Left hindlimb (tissue), 1 donor: ENCODE measurements around the gene ITGA3.

ENCODE experiments used
- DNase-seq: peaks from one replicate; pipeline ENCODE4 v3.0.0-alpha.2; 2018

Gene ITGA3

GRCh38 chr17:50113624-50114320, 57.9 kb downstream of the ITGA3 start:
- DNase-seq, result no peak

GRCh38 chr17:50114401-50114800, 58.5 kb downstream of the ITGA3 start:
- DNase-seq, result no peak

GRCh38 chr17:50114849-50115357, 59.0 kb downstream of the ITGA3 start:
- no peak for DNase-seq

- DNase-seq, result no peak
Observed at GRCh38 chr17:50115756-50116155, 59.8 kb downstream of the ITGA3 start.

GRCh38 chr17:50117202-50118051, 61.5 kb downstream of the ITGA3 start:
- peak; percentile 62 for DNase-seq

GRCh38 chr17:50118076-50118827, 62.3 kb downstream of the ITGA3 start:
- DNase-seq, result no peak

GRCh38 chr17:50118828-50119218, 62.9 kb downstream of the ITGA3 start:
- DNase-seq, result no peak

GRCh38 chr17:50120475-50121253, 64.8 kb downstream of the ITGA3 start:
- no peak for DNase-seq

GRCh38 chr17:50122945-50123344, 67.0 kb downstream of the ITGA3 start:
- no peak for DNase-seq

- no peak for DNase-seq
Observed at GRCh38 chr17:50123649-50124349, 67.9 kb downstream of the ITGA3 start.

GRCh38 chr17:50125420-50125997, 69.6 kb downstream of the ITGA3 start:
- no peak for DNase-seq

GRCh38 chr17:50127697-50128361, 71.9 kb downstream of the ITGA3 start:
- no peak for DNase-seq

GRCh38 chr17:50128441-50129352, 72.8 kb downstream of the ITGA3 start:
- no peak for DNase-seq

- DNase-seq, result no peak
Observed at GRCh38 chr17:50129353-50129727, 73.4 kb downstream of the ITGA3 start.

GRCh38 chr17:50129728-50130558, 74.0 kb downstream of the ITGA3 start, which contains the start of gene SAMD14:
Gene SAMD14, minus strand, starts transcription at chr17:50130160. Its CDS starts 5,201 bp downstream, at chr17:50124959.
- DNase-seq, result peak; percentile 73

- DNase-seq, result no peak
Observed at GRCh38 chr17:50130559-50131305, 74.8 kb downstream of the ITGA3 start.

GRCh38 chr17:50132104-50132794, 76.3 kb downstream of the ITGA3 start:
- DNase-seq, result no peak
